ENCODE data around the gene NOB1.
"Not testable (repeated sequence)": the region's sequence is repeated elsewhere in the genome, so short reads cannot be mapped to it uniquely, and the experiment has no call there.

NOB1 gene

GRCh38 chr16:69757375-69757774 is 2.6 kb upstream of the NOB1 start:
- DNase-seq, result not testable (repeated sequence)

- no peak for DNase-seq
These were observed 2.0 kb upstream of the NOB1 start for GRCh38 chr16:69756705-69757104.

- DNase-seq, result no peak
These were observed 620 bp downstream of the NOB1 start for GRCh38 chr16:69754143-69754468.

GRCh38 chr16:69748694-69749345 is 5.9 kb downstream of the NOB1 start:
- DNase-seq, result no peak

- DNase-seq, result no peak
These were observed 7.6 kb downstream of the NOB1 start for GRCh38 chr16:69747115-69747514.

- DNase-seq, result no peak
These were observed 8.8 kb downstream of the NOB1 start for GRCh38 chr16:69745959-69746358.

- DNase-seq, result no peak
These were observed 9.5 kb downstream of the NOB1 start for GRCh38 chr16:69745232-69745612.

- no peak for DNase-seq
These were observed 10.1 kb downstream of the NOB1 start for GRCh38 chr16:69744363-69745231.

- DNase-seq, result no peak
These were observed 12.5 kb downstream of the NOB1 start for GRCh38 chr16:69741951-69742904.

- DNase-seq, result no peak
These were observed 13.2 kb downstream of the NOB1 start for GRCh38 chr16:69741519-69741918.

- no peak for DNase-seq
These were observed 22.6 kb downstream of the NOB1 start for GRCh38 chr16:69732101-69732500.

- not testable (repeated sequence) for DNase-seq
These were observed 23.4 kb downstream of the NOB1 start for GRCh38 chr16:69731280-69731679.

- DNase-seq, result not testable (repeated sequence)
These were observed 25.7 kb downstream of the NOB1 start for GRCh38 chr16:69729030-69729429.

GRCh38 chr16:69727916-69728270 is 26.8 kb downstream of the NOB1 start:
- DNase-seq, result peak; percentile 56

- DNase-seq, result peak; percentile 80
These were observed 28.2 kb downstream of the NOB1 start, which contains the start of gene NQO1 for GRCh38 chr16:69726313-69727060. TSS of gene NQO1 (minus strand) at chr16:69726560. CDS start at chr16:69726439, 121 bp downstream.

- no peak for DNase-seq
These were observed 29.0 kb downstream of the NOB1 start for GRCh38 chr16:69725480-69726312.

- no peak for DNase-seq
These were observed 29.7 kb downstream of the NOB1 start for GRCh38 chr16:69724981-69725479.

GRCh38 chr16:69724414-69724873 is 30.3 kb downstream of the NOB1 start:
- no peak for DNase-seq

- DNase-seq, result no peak
These were observed 33.2 kb downstream of the NOB1 start for GRCh38 chr16:69721441-69721957.

- no peak for DNase-seq
These were observed 33.8 kb downstream of the NOB1 start for GRCh38 chr16:69720822-69721430.
